Activated T-cell treated with anti-CD3 and anti-CD28 coated beads, Interleukin-2, amount 50 U/mL, for 1 hour (primary cell): Measurements from ENCODE around the gene DEAF1.
A peak's percentile ranks its signal among the peaks of the same experiment; 100 is the strongest.

Experiments
- DNase-seq: peaks from one replicate; pipeline ENCODE4 v3.0.0-alpha.2; 2020

Gene DEAF1

DNA sequence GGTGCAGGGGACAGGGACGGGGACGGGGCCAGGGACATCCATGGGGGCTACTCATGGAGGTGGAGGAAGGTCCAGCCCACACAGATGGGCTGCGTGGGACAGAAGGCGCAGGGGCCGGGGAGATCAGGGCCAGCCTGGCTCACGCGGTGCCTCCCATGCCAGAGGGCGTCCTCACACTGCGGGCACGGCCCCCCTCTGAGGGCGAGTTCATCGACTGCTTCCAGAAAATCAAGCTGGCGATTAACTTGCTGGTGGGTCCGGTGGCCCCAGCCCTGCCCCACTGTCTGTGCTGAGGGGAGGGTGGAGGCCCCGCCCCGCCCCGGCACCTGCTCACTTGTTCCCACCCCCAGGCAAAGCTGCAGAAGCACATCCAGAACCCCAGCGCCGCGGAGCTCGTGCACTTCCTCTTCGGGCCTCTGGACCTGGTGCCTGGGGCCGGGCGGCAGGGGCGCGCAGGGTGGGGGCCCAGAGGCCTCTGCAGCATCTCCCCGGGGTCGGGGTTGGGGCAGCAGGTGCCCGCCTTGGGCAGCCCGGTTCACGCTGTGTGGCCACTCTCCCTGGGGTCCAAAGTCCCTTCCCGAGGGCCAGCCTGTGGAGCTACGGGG, 26.8 kb upstream of the DEAF1 start:
- peak; percentile 65 for DNase-seq

DNA sequence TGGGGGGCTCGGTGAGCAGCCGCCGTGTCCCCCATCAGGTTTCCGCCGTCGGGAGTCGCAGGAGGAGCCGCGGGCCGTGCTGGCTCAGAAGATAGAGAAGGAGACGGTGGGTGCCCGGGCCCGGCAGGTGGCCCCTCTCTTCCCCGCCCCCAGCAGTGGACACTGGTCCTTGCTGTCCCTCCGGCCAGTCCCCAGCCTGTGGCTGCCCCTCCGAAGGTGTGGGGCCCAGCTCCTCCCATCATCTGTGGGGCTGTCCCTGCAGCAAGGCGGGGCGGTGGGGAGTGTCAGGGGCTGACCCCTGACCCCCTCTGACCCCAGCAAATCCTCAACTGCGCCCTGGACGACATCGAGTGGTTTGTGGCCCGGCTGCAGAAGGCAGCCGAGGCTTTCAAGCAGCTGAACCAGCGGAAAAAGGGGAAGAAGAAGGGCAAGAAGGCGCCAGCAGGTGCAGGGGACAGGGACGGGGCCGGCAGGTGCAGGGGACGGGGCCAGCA, 26.3 kb upstream of the DEAF1 start:
- no peak for DNase-seq

DNA sequence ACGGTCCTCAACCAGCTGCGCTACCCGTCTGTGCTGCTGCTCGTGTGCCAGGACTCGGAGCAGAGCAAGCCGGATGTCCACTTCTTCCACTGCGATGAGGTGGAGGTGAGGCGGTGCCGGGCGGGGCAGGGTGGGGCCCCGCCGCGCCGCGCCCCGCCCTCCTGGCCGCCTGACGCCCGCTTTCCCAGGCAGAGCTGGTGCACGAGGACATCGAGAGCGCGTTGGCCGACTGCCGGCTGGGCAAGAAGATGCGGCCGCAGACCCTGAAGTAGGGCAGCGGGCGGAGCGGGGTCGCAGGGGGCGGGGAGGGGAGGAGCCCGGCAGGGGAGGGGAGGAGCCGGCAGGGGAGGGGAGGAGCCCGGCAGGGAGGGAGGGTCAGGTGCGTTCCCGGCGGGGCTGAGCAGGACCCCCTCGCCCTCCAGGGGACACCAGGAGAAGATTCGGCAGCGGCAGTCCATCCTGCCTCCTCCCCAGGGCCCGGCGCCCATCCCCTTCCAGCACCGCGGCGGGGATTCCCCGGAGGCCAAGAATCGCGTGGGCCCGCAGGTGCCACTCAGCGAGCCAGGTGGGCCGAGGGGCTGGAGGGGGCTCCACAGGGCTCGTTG, 25.7 kb upstream of the DEAF1 start:
- peak; percentile 63 for DNase-seq

DNA sequence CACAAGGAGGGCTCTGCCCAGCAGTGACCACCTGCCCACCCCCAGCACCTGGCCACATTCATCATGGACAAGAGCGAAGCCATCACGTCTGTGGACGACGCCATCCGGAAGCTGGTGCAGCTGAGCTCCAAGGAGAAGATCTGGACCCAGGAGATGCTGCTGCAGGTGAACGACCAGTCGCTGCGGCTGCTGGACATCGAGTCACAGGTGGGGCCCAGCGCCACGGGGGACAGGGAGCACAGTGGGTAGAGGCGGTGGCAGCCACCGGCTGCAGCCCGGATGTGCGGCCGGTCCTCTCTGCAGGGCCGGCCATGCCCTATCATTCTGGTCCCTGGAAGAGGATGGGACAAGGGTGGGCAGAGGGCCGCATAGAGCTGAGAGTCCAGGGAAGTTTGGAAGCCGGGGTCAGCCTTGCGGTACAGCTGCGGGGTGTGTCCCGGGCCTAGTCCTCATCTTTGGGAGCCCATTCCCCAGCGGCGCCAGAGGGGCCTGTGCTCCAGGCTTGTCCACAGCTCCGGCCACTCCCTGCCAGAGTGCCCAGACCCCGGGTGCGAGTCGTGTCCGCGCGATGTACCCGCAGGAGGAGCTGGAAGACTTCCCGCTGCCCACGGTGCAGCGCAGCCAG, 25.1 kb upstream of the DEAF1 start:
- no peak for DNase-seq

DNA sequence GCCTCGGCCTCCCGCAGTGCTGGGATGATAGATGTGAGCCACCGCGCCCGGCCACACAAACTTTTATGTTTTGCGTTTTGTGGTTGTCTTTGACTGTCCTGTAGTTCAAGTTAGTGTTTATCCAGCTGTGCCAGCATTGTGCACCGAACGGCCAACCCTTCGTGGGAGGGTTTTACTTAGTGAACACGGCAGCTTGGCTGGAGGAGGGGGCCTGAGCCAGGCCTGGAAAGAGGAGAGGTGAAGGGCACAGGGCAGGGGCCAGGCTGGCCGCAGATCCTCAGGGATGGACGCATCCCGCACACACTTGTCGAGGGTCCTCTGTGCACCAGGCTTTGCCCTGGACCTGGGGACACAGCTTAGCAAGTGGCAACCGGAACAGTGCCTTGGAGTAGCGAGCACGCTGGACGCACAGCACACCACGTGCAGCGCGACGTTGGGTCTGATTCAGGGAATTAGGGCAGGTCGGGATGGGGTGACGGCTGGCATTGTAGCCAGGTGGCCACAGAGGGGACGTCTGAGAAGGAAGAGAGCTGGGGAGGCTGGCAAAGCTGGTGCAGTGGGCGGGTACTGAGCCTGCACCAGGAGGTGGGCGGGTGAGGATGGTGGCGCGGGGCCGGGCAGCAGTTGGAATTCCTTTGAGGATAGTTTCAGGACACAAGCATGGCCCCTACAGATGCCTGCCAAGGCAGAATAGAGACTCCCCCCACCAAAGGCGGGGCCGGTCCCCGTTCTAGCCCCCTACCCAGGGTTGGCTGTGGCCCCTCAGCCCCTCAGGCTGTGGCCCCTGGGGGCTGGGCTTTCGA, 24.4 kb upstream of the DEAF1 start:
- no peak for DNase-seq

DNA sequence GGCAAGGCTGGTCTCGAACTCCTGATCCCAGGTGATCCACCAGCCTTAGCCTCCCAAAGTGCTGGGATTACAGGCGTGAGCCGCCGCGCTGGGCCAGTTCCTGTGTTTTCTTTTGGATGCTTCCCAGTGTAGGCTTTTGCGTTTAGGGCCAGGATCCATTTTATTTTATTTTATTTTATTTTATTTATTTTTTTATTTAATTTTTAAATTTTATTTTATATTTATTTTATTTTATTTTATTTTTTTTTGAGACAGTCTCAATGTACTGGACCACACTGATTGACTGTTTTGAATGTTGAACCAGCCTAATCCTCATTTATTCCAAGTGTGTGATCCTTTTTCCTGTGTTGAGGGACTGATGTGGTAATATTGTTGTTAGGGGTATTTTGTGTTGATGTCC, 19.4 kb upstream of the DEAF1 start:
- no peak for DNase-seq

DNA sequence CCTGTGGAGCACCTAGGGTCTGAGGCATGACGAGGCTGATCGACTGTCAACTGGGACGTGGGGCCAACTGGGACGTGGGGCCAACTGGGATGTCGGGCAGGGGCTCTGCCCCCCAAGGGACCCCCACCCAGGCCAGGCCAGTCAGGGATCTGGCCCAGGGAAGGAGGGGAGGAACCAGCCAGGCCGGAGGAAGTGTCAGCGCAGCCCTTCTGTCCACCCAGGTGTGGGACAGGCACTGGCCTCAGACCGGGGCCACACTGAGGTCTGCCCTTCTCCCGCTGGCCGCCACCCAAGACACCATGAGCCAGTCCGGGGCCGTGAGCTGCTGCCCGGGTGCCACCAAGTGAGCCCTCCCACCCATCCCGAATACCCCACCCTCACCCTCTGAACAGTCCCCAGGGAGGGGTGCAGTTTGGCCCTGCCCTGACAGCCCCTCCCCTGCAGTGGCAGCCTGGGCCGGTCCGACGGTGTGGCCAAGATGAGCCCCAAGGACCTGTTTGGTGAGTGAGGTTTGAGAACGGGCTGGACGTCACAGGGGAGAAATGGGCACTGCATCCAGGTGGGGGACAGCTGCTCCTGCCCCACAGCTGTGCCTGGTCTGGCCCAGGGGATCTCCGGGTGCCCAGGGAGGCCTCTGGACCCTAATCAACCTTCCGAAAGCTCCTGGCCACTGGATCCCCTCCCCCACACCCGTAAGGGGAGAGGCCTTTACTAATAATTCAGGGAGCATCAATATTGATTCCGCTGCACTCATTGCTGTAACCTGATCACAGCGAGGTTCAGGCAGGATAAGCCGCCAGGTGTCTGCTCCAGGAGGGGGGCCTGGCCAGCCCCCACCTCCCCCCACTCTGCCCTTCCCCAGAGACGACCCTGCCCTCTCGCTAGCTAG, 14.3 kb upstream of the DEAF1 start:
- no peak for DNase-seq

DNA sequence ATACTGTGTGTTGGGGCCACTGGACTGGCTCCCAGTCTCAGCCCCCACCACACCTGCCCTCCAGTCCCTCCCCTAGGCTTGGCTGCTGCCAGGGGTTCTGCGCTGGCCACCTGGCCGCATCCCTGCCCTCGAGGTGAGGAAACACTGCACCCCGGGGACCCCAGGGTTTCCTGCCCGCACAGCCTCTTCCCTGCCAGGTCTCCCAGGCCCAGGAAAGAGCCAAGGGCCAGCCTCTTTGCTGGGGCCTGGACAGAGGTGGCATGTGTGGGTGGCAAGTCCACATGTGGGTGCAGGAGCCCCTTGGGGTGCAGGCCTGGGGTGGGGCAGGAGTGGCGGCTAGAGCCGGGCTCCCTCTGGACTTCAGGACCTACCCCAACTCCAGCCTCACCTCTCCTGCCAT, 13.5 kb upstream of the DEAF1 start:
- DNase-seq = no peak

DNA sequence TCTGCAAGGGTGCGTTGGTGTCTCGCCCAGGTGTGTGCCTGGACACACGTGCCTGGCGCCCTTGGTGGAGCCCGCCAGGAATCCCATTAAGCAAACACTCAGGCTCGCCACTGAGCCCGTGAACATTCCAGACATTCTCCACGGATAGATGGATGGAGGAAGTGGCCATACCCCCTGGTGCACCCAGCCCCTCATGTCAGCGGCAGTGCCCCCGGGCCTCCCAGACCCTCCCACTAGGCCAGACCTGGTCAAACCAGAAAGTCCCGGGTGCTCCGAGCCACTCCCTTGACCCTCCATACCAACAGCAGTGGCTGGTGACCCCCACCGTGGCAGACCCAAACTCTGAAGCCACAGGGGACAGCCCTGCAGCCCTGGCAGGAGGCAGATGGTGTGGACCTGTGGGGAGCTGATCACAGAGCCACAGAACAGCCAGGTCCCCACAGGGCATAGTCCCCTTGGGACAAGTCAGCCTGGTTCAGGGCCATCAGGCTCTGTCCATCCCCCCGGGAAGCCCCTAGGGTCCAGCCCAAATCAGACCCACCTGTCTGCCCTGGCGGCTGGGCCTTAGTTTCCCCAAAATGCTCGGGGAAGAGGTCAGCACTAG, 12.9 kb upstream of the DEAF1 start:
- no peak for DNase-seq

DNA sequence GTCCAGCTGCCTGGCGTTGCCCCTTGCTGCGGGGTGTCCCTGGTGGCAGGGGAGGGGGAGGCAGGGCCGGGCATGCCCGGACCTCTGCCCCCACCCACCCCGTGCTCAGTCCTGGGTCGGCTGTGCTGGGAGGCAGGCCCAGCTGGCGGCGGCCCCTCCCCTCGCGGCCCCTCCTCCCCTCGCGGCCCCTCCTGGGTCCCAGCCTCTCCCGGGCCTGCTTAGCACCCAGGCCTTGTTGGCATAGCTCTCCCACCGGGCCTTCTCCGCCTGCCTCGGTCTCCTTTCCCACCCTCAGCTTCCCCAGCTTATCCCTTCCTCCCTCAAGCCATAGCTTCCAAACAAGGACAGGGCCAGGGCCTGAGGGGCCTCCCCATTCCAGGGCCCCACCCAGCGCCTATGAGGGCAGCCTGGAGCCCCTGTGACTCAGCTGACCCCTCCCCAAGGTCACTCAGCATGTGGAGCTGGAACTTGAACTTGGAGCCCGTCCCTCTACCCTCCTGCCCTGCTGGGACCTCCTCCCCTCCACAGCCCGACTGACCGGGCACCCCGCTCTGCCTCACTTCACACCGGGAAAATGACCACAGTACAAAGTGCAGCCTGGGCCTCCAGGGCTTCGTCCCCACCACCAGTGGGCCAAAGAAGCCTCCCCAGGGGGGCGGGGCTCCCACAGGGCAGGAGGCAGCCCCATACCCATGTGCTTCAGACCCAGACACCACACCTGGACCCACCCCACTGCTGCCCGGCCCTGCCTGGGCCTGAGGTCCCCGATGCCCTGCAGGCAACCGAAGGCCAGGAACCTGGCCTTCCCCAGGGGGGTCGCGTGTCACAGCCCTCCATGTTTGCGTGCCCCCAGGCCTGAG, 12.2 kb upstream of the DEAF1 start:
- no peak for DNase-seq

DNA sequence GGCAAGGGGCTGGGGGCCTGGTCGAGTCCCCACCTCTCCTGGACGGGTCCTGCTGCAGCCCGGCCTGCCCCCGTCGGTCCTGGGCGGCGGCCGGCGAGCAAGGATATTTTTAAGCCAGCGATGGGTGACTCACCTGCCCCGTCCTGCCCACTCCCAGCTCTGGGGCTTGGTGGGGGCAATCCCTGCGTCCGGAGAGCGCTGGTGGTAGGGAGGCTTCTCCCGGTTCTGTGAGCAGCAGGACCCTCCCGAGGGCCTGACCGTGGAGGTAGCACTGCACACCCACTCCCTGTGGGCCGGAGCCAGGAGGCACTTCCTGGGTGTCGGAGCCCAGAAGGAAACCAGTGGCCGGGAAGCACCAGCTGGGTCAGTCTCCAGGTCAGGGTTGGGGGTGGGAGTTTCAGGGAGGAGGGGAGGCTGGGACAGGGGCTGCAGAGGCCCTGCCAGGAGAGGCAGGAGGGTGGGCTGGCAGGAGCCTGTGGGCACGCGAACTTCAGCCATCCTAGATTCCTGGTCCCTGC, 11.5 kb upstream of the DEAF1 start:
- no peak for DNase-seq

DNA sequence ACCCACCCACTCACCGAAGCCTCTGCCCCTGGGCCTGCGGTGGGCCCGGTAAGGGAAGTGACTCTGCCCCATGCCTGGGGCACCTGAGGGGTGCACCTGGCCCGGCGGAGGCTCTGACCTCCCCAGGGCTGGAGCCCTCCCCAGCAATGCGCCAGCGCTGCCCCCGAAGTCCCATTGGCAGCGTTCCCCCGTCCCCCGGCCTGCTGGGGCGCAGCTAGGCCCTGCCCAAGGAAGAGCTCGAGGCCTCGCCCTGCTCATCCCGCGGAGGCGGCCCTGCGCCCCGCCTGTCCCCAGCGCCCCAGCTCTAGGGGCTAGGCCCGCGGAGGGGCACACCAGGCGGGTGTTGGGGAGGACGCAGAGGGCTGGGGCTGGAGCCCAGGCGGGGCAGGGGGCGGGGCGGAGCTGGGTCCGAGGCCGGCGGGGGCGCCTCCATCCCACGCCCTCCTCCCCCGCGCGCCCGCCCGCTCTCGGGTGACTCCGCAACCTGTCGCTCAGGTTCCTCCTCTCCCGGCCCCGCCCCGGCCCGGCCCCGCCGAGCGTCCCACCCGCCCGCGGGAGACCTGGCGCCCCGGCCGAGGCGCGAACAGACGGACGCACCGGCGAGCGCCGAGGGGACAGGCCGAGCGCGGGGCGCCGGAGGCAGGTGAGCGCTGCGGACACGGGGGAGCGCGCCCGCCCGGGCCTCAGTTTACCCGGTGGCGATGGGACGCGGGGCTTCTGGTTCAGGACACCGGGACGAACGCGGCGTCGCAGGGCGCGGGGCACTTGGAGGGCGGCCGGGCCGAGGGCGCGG, 10.8 kb upstream of the DEAF1 start, which contains the start of gene EPS8L2:
TSS of gene EPS8L2 (plus strand) at position 586 of the 793 bp plus-strand sequence. CDS start 3,177 bp downstream, outside the sequence.
- peak; percentile 48 for DNase-seq

DNA sequence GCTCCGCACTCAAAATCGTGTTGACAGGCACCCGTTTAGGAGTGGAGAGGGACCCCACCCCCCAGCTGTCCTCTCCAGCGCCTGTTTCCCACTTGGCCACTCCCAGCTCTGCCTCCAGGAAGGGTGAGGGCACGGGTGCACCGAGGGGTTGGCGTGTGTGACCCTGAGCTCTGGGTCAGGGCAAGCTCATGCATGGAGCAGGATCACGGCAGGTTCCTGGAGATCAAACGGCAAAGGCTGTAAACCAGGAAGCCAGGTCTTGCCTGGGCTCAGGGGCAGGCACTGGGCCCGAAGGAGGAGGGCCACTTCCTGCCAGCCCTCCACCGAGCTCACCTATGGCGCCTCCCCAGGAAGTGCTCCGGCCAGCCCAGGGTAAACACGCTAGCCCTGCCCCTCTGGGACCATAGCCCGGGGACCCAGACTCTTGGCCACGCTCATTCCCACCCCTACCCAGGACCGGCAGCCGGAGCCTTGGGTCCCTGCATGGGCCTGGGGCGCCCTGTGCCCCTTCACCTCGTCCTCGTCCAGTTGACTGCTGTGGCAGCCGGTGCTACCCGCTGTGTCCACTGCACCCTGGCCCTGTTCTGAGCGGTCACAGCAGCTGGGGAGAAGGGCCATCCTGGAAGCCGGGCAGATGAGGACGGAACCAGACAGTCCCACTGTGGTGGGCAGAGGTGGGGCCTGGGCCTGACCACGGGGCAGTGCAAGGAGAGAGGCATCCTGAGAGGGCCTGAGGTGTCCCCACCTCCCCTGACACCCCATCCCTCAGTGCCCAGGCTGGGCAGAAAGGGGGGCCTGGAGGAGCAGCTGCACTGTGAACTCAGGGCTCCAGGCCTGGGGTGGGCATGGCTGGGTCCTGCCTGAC, 10.0 kb upstream of the DEAF1 start:
- DNase-seq = no peak

DNA sequence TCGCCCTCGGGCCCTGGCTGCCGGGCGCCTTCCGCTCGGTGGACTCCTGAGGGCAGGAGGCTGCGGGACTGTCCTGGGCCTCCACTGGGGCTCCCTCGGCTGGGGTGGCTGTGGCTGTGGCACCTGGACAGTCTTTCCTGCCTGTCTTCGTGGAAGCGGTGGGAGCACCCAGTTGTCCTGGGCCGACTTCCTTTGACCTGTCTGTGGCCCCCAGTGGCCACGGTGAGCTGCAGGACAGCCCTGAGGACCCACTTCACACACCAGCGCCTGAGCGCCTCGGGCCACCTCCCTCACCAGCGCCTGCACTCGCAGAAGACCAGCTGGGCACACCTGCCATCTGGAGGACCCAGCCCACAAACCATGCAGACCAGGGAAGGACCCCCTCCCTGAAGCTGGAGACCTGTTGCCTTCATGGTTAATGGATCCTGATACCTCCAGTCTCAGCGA, 9.2 kb upstream of the DEAF1 start:
- no peak for DNase-seq

DNA sequence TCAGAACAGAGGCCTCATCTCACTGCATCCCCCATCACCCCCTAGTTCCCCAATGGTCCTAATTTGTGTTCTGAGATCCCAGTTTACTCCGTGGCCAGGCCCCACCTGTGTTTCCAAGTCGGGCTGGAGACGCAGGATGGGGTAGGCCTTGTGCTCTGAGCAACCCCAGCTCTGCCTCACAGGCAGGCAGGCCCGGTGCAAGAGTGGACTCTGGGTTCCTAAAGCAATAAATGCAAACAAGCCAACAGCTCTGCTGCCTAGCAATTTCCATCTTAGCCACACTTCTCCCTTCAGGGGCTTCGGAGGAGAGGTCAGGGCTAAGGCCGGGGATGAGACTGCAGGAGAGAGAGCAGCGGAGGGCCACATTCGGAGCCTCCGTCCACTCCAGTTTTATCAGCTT, 8.5 kb upstream of the DEAF1 start:
- no peak for DNase-seq

DNA sequence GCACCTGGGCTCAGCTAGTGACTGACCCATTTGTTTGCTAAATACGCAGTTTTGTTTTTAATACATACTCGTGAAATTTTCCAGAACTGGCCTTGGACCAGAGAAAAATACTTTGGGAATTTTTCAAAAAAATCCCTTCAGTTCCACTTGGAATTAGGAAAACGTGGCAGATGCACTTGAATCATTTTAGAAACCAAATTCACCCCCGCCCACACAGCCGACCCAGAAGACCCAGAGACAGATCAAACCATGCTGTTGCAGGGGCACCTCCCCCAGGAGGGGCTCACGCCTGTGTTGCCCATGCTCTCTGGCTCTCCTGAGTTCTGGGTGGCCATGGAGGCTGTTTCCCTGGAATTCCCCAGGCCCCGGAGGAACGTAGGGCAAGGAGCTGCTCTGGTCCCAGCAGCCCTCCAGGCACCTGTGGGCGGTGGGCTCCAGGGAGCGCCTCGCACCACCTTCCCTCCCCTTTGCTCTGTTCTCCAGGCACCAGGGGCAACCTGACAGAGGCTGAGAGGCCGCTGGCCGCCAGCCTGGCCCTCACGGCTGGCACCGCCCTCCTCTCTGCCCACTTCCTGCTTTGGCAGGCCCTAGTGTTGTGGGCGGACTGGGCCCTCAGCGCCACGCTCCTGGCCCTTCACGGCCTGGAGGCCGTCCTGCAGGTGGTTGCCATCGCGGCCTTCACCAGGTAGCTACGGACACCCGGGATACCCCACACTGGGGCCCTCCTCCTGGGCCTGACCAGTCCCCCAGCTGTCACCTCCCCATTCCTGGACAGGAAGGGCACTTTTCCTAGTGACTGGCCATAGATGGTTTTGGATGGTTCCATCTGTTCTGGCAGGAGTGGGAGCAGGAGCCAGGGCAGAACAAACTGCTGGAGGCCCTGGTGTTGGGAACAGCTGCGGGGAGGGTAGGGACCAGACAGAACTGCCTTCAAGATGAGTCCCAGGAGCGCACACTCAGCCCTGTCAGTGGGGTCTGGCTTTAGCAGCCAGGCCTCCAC, 7.7 kb upstream of the DEAF1 start:
- DNase-seq = no peak

DNA sequence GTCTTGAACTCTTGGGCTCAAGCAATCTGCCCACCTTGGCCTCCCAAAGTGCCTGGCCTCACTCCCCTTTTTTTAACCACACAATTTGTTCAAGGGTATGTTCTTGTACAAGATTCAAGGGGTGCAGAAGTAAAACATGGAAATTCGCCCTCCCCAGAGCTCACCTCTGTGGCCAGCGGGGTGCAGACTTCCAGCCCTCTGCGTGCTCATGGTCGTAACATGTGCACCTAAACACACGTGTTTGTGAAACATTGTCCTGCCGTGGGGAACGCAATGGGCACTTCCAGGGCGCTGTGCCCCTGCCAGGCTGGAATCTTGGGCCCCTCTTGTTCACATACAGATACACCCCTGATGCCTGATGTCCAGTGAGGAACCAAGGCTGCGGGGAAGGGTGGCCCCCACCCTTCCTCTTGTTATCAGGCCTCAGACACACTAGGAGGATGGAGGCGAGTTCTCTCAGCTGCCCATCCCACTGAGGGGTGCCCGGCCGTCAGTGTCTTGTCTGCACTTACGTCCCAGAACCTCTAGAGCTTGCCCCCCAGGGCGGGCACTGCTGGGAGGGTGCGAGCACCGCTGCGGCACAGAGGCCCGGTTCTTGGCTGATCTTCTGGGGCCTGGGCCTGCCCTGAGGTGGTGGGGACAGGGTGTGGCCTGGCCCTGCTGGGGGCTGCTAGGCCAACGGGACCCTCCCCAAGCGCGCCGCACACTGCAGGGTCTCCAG, 6.9 kb upstream of the DEAF1 start:
- no peak for DNase-seq
